Stimulated activated CD4-positive, alpha-beta T cell treated with anti-CD3 and anti-CD28 coated beads, Interleukin-15, amount 100 ng/mL, for 24 hours (primary cell): ENCODE data around the gene TMPRSS2.

Experiments used
- DNase-seq: peaks from one replicate; pipeline ENCODE4 v3.0.0-alpha.2; 2020

TMPRSS2 gene

DNA sequence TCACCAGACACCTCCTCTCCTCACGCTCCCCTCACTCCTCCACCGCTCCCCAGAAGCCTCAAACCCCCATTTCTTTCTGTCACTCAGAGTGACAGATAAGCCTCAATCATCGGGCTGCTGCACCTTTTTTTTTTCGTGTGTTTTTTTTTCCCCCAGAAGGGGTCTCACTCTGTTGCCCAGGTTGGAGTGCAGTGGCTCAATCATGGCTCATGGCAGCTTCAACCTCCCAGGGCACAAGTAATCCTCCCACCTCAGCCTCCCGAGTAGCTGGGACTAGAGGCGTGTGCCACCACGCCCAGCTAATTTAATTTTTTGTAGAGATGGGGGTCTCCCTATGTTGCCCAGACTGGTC is 1.2 kb upstream of the TMPRSS2 start:
- no peak for DNase-seq

DNA sequence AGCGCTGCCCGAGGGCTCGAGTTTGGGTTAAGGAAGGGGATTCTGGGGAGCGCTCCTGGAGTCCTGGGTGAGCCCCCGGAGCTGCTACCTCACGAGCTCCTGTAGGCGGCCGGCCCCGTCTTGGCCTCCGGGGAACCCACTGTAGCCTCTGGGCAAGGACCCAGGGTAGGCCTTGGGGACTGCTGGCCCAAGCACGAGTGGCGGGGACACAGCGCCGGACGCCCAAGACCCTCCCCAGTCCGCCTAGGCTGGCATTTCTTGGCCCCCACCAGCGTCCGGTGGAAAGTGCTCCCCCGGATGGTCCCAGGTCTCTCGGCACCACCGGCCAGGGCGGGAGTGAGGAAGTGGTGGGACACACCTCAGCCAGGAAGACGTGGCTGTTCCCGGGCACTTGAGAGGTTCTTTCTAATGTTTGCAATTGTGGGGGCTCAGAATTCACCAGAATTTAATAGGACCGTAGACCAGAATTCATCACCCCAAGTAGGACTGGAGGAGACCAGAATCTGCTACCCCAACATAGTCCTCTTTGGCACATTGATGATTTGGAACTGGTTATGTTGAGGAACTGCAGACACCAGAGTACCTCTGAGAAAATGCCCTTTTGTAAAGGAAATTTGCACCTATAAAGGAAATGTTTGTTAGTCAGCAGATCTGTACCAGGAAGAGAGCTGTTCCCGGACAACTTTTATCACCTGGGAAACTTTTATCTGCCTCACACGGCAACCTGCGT is 622 bp upstream of the TMPRSS2 start:
- no peak for DNase-seq

DNA sequence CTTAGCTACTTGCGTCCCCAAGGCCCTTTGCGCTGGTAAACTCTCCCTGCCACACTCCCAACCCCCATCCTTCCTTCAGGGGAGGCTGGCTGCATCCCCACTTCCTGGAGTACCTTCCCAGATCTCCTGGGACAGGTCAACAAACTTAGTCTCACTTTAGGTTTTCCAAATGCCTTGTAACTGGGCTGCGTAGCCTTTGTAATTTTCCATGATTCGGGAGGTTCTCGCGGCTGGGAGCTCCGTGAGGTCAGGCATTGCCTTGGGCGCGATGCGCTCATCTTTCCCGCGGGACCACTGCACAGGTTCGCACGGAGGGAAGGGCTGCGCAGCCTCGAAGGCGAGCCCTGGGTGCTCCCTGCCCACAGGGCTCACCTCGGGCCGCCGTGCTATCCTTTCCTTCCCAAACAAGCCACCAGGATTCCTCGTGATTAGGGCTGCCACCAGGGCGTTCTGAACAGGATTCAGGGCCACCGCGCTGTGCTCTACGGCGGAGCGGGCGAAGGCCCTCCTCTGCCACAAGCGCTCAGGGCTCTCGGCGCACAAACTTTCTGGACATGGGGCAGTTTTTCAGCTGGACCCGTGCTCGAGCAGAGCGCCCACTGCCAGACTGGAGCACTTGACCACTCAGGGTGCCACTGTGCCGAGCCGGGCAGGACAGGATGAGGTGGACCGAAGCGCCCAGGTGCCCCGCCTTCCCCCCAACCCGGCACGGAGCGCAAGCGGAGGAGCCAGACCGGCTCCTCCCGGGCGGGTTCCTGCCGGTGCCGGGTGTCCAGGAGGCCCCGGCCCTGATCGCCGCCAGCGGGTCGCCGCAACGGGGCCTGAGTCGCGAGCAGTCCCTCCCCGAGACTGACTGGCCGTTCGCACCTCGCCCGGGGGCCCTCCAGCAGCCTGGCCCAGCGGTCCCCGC is 1.1 kb downstream of the TMPRSS2 start:
- no peak for DNase-seq

- no peak for DNase-seq
Measured at GRCh38 chr21:41506005-41506594, 1.9 kb downstream of the TMPRSS2 start.

- DNase-seq: no peak
Measured at GRCh38 chr21:41504030-41504429, 3.9 kb downstream of the TMPRSS2 start.

- DNase-seq: no peak
Measured at GRCh38 chr21:41503331-41503730, 4.6 kb downstream of the TMPRSS2 start.

GRCh38 chr21:41501919-41502318 is 6.0 kb downstream of the TMPRSS2 start:
- DNase-seq: no peak

- no peak for DNase-seq
Measured at GRCh38 chr21:41500931-41501381, 7.0 kb downstream of the TMPRSS2 start.

DNA sequence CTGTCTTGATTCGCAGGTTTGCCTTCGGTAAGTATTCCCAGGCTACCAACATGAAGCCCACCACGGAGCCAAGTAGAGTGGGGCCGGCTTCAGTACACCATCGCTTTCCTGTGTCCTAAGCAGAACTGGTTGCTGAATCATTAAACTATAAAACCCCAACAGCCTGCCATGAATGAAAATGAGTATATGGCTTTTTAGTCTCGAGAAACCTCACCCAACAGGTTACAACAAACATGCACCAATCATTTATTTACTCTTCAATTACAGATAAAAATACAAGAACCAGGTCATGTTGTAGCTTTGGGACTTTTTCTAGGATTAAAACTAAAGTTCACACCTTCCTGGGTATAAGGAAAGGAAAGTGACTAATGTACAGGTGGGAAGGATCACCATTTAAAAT is 7.6 kb downstream of the TMPRSS2 start:
- no peak for DNase-seq

DNA sequence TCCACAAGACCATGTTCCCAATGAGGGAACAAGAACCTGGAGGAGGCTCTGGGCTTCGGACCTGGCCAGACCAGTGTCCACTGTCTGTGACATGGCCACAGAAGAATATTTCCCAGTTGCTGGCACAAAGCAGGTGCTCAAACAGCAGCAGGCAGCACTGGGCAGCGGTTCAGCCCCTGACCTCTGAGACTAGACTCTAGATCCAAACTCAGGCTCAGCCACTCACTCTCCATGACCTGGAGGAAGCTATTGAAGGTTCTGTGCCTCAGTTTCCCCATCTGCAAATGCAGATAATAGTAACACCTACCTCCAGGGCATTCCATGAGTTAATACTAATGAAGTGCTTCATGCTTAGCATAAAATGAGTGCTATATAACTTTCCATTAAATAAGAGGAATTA is 8.0 kb downstream of the TMPRSS2 start:
- no peak for DNase-seq

DNA sequence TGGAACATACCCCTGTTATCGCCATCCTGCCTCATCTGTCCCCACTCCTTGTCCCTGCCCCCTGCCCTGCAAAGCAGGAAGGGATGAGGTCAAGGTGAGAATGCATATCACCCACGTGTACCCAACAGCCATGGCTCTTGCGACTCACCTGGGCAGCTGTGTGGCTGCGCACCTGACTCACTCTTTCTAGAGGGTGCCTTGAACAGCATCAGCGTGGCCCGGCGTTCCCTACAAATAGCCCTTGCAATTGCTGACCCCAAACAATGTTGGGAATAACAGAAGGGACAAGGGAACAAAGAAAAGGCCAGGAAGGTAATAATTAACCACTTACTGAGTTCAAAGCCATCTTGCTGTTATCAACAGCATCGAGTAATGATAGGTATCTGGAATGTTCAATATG is 10.2 kb downstream of the TMPRSS2 start:
- no peak for DNase-seq

DNA sequence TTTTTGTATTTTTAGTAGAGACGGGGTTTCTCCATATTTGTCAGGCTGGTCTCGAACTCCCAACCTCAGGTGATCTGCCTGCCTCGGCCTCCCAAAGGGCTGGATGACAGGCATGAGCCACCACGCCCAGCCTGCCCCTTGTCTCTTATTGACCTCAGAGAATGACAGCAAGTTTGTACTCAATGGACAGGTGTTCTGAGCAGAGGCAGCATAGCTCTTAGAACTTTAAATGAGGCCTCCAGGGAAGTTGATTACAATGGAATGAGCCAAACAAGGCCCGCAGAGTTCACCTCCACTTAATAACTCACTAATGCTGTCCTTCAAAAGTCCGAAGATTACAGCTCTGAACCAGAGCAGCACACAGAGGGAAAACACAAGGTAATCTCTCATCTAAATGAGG is 10.9 kb downstream of the TMPRSS2 start:
- DNase-seq: no peak

DNA sequence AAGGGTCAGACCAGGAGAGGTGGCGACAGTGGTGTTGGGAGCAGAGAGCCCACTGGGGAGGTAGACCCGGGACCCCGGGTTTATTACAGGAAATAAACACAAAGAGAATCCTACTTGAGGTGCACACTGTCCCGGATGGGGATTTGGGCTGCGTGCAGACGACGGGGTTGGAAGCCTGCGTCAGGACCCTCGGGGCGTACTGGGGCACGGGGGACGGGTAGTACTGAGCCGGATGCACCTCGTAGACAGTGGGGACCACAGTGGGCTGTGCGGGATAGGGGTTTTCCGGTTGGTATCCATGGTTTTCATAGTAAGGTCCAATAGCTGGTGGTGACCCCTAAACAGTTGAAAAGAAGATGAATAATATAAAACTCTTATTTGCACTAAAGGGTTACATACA is 13.7 kb downstream of the TMPRSS2 start:
- DNase-seq: no peak

- DNase-seq: no peak
Measured at GRCh38 chr21:41491412-41491811, 16.5 kb downstream of the TMPRSS2 start.

- DNase-seq: no peak
Measured at GRCh38 chr21:41490330-41490729, 17.6 kb downstream of the TMPRSS2 start.

GRCh38 chr21:41489329-41489728 is 18.6 kb downstream of the TMPRSS2 start:
- DNase-seq: no peak

- no peak for DNase-seq
Measured at GRCh38 chr21:41488080-41488479, 19.9 kb downstream of the TMPRSS2 start.

DNA sequence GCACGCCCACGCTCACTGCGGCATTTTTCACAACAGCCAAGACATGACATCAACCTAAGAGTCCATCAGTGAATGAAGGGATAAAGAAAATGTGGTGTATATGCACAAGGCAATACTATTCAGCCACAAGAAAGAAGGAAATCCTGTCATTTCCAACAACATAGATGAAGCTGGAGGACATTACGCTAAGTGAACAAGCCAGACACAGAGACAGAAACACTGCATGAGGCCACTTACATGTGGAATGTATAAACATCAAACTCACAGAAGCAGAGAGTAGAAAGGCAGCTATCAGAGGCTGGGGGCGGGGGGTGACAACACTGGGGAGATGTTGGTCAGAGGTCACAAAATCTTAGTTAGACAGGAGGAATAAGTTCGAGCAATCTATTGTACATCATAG is 20.9 kb downstream of the TMPRSS2 start:
- no peak for DNase-seq

- no peak for DNase-seq
Measured at GRCh38 chr21:41483973-41484372, 24.0 kb downstream of the TMPRSS2 start.

DNA sequence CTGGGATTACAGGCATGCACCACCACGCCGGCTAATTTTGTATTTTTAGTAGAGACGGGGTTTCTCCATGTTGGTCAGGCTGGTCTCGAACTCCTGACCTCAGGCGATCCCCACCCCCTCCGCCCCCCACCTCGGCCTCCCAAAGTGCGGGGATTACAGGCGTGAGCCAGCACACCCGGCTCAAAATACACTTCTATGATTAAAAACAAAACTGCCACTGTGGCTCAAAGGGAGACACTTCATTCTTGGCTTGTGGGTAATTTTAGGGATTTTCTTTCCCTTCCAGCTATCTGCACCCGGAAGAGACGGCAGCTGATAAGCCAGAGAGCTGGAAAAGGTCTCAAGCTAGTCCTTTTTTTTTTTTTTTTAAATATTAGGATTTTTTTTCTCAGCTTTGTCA is 24.5 kb downstream of the TMPRSS2 start:
- no peak for DNase-seq

- no peak for DNase-seq
Measured at GRCh38 chr21:41482980-41483379, 25.0 kb downstream of the TMPRSS2 start.

DNA sequence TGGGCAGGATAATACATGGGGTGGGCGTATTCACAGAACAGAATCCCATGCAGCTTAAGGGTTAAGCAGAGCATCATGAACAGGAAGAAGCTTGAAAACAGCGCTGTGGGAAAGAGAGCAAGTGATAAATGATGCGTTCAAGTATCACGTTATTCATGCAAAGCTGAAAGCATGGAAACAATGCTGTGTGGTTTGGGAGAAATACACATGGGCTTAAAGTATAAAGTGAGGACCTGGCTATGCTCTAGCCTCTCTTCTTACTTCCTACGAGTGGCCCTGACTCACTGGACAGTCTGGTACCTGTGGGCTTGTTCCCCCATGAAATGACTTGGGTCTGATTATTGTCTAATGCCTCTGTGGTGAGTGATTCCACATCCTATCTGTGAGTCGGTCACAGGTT is 25.7 kb downstream of the TMPRSS2 start:
- DNase-seq: no peak

DNA sequence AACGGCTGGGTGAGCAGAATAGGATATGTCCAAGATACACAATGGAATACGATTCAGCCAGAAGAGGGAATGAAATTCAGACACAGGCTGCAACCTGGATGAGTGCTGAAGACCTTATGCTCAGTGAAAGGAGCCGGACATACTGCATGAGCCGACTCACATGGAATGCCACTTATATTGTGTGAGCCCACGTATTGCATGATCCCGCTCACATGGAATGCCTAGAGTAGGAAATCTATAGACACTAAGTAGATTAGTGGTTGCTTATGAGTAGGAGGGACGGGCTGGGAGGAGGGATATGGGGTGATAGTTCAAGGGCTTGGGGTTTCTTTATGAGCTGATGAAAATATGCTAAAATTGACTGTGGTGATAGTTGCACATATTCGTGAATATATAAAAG is 26.8 kb downstream of the TMPRSS2 start:
- DNase-seq: no peak

- DNase-seq: no peak
Measured at GRCh38 chr21:41480086-41480690, 27.8 kb downstream of the TMPRSS2 start.
